AG08395 (cell line): Measurements from ENCODE around the gene NDNF.

ENCODE experiments used
- DNase-seq: peaks from one replicate; pipeline ENCODE4 v3.0.0; 2012; ENCODE audit warnings: mixed read lengths, low spot score

The NDNF gene, protein sequence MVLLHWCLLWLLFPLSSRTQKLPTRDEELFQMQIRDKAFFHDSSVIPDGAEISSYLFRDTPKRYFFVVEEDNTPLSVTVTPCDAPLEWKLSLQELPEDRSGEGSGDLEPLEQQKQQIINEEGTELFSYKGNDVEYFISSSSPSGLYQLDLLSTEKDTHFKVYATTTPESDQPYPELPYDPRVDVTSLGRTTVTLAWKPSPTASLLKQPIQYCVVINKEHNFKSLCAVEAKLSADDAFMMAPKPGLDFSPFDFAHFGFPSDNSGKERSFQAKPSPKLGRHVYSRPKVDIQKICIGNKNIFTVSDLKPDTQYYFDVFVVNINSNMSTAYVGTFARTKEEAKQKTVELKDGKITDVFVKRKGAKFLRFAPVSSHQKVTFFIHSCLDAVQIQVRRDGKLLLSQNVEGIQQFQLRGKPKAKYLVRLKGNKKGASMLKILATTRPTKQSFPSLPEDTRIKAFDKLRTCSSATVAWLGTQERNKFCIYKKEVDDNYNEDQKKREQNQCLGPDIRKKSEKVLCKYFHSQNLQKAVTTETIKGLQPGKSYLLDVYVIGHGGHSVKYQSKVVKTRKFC

DNA sequence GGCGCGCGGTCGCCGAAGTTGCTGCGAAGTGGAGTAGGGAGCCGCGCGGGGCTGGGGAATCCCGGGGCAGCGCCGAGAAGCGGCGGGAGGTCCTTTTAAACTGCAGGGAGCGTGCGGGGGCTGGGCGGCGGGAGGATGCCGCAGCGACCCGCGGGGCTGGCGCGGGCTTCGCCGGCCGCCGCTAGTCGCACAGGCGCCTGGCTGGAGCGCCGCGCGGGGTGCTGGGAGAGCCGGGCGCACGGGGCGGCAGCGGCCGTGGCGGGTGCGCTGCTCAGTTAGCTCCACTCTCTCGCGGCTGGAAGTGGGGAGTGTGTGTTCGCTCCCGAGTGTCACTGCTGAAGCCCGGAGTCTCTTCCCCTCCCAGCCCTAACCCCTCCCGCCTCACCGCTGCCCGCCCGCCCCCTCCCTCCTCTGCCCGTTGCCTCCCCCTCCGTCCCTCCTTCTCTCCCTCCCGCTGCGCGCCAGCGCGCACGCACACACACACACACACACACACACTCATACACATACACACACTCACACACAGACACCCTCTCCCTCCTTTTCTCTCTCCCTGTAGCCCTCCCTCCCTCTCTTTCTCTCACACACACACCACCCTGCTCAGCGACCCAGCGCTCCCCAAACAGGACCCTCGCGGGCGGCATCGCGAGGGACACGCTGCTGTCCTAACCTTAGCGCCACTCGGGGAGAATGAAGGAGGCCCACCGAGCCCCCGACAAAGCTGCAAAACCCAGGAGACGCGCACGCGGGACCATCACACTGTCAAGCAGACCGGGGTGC lies at the start of gene NDNF:
Gene NDNF, minus strand, starts transcription at position 312 of the 780 bp plus-strand sequence. CDS start 26,698 bp downstream, outside the sequence.
- DNase-seq = peak; percentile 37

DNA sequence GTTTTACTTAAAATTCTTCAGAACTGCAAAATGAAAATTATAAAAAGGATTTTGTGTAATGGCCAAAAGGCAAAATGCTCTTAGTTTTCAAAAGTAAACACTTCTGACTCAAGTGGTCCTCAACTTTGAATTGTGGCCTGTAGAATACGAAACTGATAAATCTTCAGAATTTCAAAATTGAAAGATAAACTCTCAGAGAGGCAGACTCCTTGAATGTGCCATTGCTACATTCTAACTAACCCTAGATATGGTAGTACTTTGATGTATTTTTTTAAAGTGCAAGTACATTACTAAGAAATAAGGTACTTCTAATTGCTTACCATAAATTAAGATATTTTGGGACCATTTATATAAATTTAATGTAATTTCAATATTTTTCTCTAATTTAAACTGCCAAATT lies 47.4 kb upstream of the NDNF start:
- DNase-seq = no peak

DNA sequence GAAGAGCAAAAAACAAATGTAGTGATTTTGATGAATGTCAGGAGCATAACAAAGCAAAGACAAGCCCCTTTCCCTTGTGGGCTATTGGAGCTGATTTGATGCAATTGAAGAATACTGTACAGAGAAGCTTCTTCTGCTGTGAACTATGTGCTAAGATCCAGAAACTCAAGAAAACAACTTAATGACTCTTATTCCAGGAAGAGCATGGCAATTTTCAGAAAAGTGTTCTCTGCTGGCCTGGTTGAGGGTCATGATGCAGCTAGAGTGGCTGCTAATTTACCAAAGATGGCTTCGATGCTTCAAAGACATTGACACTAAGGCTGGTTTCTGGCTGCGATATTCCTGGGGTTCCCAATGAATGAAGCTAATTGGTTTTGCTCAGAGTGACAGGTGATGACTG lies 46.0 kb upstream of the NDNF start:
- DNase-seq = no peak

DNA sequence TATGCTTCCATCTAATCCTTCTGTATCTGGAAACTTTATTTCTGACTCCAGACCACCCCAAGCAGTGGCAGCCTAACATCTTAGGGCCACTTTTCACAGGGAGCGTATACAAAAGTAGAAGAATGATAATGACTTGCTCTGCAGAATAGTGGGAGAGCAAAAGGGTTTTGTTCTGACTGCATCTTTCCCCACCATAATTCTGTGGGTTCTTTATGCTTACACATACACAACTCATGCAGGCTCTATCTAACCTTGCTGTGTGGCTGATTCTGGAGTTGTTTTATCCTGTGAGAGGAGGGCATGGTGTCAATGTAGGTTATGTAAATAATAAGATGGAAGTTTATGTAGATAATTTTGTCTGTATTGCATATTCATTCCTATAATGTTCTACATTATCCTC lies 42.4 kb upstream of the NDNF start:
- no peak for DNase-seq

DNA sequence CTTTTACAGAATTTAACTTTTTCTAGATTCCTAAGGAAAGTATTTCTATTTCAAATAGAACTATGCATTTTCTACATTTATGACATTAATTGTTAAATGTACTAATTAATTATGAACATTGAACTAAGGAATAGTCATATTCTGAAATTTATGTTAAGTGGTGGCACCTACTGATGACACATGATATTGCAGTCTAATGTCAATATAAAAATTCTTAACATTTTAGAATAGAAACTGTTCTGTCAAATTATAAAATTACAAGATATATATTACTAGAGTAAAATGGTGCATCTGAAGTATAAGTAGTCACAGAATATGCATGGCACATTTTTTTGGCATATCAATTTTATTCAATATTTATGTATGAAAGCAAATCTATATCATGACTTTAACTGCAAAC lies 40.2 kb upstream of the NDNF start:
- no peak for DNase-seq

DNA sequence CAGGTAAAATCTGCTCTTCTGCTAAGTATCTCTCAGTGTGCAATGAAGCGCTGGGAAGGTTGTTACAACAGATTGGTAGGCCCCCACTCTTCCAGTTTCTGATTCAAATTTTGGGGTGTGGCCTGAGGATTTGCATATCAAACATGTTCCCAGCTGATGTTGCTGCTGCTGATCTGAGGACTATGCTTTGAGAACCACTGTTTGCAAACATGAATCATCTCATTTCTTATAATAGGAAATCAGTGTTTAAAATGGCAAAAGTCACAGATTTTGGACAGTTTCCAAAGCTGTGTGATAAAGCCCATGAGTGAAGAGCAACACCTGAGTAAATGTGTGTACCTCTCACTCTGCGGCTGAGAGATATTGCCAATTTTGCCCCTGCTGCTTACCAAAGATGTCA lies 36.2 kb upstream of the NDNF start:
- no peak for DNase-seq

DNA sequence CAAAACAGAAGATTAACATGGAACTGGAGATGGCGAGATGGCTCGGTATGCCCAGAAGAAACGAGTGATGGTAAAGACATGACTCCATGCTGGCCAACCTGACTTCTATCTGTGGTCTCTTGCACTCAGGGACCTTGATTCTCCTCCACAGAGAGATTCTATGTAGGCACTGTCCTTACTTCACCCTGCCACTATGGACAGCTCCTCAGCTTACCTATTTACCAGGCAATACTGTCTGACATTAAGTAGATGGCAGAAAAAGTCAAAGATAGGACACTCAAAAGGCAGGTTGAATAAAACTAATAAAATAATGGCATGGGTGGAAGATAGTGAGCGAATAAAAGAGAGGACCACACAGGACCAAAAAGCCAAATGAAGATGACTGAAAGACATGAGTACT lies 35.2 kb upstream of the NDNF start:
- no peak for DNase-seq

DNA sequence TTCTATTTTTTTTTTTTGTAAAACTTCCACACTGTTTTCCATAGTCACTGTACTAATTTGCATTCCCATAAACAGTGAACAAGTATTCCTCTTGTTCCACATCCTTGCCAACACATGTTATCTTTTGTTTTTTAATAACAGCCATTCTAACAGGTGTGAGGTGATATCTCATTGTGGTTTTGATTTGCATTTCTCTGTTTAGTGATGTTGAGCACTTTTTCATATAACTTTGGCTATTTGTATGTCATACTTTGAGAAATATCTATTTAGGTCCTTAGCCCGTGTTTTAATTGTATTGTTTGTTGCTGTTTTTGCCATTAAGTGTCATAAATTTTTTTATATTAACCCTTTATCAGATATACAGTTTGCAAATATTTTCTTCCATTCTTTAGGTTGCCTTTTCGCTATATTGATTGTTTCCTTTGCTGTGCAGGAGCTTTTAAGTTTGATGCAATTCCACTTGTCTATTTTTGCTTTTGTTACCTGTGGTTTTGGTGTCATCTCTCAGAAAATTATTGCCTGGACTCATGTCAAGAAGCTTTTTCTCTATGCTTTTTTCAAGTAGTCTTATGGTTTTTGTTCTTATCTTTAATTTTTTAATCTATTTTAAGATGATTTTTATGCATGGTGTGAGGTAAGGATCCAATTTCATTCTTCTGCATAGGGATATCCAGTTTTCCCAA lies 27.9 kb upstream of the NDNF start:
- DNase-seq = no peak

DNA sequence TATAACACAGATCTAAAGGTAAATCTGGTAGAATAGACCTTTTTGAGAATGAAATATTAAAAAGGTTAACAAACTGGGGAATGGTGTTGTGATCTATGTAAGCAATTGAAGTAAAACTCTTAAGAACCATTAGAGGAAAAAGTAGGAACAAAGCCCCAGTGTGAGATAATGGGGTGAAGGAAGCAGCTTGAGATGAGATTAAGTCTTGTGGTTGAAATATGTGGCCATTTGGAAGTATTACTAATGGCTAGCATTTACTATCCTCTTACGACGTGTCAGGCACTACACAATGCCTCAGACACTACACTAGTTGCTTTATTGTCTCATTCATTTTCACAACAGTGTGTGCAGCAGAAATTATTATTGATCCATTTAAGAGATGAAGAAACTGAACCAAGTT lies 25.9 kb upstream of the NDNF start:
- DNase-seq = no peak

DNA sequence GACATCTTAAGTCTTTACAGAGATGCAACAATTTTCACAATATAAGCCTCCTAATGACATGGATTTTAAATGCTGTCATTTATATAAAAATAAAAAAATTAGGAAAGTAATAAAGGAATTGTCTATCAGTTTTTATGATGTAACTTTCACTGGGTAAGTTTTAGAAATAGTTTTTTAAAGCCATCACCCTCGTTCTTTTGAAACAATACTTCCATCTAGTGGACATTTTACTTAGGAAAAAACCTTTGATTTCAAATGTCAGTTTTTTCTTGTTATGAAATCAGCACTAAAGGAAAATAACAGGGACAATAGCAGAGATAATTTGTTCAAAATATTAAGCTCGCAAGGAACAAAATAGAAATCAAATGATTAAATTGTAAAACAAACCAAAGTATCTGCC lies 24.3 kb upstream of the NDNF start:
- peak; percentile 58 for DNase-seq

DNA sequence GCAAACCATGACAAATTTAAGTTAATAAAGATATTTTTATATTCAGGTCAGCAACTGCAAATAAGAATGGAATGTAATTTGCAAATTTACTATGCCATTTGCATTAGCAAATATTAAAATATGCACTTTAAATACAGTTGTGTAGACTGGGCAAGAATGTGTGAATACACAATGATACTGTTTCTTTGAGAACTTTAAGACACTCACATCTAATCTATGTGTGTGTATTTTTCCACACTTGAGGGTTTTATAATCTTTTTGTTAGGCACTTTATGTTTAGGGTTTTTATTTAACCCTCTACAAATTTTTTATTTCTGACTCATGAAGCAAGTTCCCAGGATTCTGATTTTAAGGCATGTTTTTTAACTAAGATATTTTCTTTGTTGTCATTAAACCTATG lies 23.9 kb upstream of the NDNF start:
- DNase-seq = no peak

DNA sequence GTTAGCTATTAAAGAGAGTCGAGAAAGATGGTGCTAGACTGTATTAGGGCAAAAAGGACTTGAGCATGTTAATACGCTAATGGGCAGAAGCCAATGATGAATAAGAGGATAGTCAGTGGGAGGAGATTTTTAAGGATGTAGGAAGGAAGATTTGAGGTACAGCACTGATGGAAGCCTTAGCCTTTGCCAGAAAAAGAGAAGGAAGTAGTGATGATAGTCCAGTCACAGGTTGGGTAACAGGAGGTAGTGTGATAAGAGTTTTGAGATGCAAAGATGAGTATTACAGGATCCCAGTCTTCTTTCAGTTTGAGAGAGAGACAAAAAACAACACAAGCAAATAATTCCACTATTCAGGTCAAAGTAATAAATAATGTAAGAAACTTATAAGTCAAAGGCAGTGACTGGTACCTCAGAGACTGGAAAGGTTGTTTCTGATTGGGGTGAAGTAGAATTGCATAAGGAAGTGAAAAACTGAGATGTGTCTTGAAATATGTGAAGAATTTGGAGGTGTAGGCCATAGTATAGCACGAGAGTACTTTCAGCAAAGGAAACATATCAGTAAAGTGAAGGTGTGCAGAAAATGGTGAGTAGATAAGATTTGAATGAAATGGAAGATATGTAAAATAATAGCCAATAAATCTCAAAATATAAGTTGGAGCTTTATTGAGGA lies 22.1 kb upstream of the NDNF start:
- no peak for DNase-seq

DNA sequence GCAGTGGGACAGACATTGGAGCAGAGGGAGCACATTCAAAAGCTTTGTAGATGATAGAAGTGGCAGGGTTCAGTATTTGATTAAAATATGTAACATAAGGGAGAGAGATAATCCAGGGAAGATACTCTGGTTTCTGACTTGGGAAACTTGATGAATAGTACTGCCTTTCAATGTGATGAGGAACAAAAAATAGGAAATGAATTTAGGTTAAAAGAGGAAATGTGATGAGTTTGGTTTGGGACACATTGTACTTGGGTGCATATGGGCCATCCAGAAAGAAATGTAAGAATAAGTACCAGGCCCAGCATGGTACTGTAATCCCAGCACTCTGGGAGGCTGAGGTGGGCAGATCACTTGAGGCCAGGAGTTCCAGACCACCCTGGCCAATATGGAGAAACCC lies 20.9 kb upstream of the NDNF start:
- no peak for DNase-seq

DNA sequence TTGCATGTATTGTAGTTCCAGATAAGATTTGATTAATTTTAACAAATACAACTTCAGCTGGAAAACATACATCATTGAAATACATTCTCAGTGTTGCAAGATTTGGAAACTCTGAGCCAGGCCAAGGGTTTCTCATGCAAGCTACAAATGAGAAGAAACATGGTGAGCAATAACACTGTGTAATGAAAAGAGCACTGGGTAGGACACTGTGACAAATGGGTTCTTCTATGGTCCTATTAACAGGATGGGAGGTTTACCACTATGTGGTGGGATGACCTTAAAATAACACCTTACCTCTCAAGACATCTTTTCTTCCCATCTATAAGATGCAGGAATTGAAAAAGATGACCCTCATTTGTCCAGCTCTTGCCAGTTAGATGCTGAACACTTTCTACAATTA lies 19.6 kb upstream of the NDNF start:
- DNase-seq = no peak

DNA sequence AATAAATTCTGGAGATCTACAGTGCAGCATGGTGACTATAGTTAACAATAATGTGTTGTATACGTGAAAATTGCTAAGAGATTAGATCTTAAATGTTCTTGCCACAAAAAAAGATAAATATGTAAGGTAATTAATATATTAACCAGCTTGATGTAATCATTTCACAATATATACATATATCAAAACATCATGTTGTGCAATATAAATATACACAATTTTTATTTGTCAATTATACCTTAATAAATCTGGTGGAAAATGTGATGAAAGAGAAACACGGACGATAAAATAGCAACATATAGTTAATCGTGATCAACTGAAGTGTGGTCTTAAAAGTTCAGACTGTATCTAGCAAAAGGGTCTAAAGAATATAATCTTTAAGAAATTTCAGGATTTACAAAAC lies 16.5 kb upstream of the NDNF start:
- DNase-seq = no peak

DNA sequence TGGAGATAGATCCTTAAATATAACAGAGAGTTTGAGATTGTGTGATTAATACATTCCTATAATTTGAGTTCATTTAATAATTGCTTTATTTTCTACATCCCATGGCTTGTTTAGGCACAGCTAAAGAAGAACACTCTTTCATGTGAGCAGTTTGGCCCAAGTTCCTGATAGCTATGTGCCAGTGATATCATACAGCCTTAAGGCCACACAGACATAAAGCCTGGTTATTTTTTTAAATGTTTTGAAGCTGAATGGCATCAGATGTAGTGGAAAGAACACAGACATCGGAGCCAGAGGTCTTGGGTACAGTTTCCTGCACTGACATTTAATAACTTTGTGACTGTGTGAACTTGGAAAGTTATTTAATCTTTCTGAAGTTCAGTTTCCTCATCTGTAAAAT lies 7.0 kb upstream of the NDNF start:
- no peak for DNase-seq

DNA sequence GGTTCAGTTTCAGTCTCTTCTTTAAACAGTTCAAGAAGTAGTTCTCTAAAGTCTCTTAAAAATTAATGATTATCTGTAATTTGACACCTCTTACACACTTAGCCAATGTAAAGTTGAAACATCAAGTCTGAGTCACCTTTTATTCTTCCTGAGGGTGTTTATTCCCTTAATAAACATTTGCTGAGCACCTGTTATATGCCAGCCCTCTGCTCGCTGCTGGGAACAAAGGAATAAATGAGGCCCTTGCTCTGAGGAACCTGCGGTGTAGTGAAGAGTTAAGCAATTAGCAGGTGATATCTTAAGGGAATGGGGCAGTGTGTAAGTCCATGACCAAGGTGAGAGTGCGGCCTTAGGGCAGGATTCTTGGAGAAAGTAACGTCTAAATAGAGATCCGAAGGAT lies 5.2 kb upstream of the NDNF start:
- DNase-seq = no peak

DNA sequence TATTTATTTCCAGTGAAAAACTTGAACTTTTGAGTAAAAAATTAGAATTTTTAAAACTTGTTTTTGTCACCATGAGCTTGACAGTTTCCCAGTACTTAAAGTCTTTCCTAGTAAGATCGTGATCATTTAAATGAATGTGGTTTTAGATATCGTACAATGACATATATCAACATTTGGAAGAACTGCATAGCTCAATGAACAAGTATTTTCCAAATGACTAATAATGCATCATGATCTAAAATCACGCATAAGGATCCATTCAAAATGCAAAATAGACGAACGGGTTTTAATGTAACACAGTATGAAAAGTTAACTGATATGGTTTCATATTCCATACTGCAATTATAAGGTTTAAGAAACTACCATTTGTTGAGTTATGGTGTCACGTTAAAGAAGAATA lies 4.1 kb upstream of the NDNF start:
- DNase-seq = no peak

DNA sequence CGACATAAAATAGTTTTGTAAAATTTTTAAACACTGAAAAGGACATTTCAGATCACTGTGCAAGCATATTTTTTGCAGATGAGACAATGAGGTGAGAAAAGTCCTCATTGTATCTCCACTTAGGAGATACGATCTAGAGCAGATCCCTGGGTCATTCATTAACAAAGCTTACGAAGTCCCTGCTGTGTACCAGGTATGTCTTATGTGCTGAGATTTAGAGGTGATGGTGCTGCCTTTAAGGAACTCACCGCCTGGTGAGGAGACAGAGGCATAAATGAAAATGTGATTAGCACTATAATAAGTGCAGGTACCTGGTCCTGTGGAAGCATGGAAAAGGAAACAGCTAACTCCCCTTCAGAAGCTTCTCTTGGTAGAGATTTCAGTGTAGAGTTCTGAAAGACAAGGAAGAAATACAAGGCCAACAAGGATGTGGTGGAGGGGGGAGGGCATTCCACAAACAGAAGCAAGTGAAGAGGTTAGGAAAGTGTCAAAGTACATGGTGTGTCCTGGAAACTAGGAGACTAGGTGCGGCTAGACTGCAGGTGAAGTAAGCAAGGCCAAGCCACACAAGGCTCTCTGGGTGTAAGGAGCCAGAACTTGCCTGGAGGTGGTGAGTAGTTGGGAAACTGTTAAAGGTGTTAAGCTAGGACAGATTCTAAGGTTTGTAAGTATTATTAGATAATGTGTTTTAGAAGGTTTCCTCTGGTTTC lies 1.5 kb upstream of the NDNF start:
- DNase-seq = no peak

DNA sequence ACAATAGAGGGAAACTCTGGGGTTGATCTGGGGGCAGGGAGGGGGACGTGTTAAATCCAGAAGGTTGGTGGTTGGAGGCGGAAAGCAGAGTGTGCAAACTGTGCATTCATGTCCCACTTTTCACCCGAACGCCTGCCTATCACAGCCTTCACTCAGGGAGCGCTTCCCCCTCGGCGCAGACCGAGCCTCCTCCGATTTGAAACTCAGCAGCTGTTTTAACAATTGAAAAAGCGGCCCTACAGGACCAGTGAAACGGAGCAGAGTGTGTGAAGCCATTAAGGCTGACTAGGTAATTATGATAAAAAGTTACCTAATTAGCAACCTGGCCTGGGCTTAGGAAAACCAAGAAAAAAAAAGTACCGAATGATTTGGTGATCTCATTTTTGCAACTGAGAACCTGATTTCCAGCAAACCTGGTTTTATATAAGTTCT lies 685 bp upstream of the NDNF start:
- DNase-seq = no peak

DNA sequence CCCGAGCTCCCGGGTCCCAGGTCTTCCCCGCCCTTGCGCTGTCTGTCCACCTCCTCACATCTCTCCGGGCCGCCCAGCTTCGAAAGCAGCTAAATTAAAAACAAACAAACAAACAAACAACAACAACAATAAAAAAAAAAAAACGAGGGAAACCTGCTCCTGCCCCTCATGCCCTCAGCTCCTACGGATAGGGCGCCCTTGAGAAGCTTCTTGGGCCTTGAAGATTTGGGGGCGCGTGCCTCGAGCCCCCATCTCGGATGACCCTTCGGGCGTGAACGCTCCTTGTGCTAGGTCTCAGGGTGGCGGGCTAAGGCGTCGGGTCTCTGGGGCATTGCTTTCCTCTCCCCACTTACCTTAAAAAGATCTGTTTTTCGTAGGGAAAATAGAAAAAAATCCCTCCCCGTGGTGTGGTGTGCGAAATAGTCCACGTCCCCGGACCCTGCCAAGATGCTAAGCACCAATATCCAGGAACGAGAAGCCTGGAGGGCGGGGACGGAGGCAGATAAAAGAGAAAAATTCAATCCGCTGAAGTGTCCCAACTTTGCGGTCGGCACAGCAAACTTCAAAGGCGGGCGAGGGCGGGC lies 603 bp downstream of the NDNF start:
- no peak for DNase-seq
